ENCODE results near the gene PKNOX2.

The PKNOX2 gene

DNA sequence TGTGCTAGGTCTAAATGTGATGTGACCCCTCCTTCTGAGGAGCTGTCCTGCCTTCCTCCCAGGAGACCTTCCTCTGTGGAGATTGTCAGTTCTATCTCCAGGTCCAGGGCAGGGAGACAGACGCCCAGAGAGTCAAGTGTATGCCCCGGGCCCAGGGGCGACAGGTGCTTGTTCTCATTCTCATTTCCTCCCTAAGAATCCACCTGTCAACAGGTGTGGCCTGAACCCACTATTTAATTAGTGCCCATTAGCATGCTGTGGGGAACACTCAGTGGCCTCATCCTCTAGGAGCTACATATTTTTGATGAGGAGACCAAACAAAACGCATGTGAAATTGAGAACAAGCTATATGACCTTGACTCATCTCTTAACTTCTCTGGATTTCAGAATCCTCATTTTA is 9.5 kb downstream of the PKNOX2 start:
- DNase-seq, result no peak

DNA sequence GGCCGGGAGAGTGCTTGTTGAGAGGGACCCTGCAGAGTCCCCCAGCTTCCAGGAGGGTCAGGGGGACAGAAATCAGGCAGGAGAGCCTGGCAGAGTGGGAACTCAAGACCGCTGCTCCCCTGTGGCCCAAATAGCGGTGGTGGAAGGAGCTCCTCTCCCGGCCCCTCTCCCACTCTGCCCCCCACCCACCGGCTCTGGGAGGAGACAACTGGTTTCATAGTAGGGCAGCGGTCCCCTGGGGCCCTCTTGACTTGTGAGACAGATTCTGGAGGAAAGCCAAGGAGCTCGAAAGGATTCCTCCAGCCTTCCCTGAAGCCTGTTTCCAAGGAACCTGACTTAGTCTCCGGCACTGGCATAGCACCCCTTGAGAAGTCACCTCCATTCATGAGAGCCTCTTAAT is 10.1 kb downstream of the PKNOX2 start:
- DNase-seq, result no peak

DNA sequence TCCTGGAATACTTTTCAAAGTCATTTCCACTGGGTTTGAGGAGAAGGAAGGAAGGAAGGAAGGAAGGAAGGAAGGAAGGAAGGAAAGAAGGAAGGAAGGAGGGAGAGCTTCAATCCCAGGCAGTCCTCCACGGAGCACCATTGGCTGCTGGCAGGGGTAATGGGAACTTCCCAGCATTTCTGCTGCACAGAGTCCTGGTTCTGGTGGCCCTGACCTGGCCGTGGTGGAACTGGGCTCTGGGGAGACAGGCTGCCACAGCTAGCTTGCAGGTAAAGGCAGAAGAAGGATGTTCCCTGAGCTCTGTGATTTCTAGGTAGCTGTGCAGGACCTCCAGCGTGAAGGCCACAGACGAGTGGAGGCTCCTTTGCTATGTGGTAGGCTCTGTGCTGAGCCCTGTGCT is 10.6 kb downstream of the PKNOX2 start:
- no peak for DNase-seq

DNA sequence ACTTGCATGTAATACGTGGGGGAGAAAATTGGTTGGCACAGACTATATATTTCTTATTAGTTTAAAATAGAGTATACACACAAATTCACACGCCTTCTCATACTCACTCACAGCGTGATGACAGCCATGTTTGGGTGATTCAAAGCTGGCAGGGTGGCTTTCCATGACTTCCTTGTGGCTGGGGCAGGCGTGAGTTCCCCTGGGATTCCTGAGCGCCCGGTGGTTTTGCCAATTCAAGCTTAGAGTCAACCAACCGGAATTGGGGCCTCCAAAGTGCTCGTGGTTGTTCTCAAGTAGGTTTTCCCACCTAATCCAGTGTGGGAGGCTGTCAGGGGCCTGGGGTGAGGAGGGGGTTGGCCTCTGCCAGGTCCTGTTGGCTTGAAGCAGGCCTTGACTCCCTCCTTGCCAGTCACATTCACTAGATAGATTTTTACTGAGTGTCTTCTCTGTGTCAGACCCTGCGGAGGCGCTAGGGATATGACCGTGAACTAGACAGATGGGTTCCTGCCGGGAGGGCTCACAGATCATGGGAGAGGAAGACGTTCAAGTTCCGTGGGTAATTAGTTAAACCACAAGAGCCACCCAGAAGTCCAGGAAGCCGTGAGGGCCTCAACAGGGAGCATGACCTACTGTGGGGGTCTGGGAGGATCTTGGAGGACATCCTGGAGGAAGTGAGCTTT is 11.5 kb downstream of the PKNOX2 start:
- no peak for DNase-seq

DNA sequence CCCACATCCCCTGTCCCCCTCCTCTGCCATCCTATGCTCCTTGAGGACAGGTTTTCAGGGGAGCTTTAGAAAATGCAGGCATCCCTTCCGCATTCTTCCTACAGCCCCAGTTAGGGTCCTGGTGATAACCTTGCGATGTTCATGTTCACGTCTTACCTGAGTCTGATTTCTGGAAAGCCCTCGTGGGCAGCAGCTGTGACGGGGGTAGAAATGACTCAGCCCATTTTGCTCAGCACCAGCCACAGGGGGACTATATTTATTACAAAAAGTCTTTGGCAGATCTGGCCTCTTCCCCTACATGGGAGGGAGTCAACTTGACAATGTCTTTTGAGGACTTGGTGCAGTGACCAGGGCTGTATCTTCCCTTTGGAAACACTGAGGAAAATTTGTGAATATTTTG is 12.3 kb downstream of the PKNOX2 start:
- no peak for DNase-seq

DNA sequence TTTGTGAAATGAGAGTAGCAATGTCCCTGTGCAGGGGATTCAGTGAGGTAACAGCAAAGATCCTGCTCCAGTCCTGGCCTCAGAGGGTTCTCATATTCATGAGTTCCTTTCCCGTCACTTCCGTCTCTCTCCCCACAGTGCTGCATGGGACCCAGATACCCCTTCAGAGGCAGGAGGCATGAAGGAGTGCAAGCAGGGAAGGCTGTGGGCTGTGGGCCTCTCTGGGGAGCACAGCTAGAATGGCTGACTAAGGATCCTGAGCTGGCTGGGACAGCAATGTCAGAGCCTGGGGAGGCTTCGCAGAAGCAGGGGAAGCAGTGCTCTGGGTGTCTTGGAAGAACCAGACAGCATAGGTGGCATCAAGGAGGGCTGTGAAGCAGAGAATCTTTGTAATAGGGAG is 13.0 kb downstream of the PKNOX2 start:
- no peak for DNase-seq

DNA sequence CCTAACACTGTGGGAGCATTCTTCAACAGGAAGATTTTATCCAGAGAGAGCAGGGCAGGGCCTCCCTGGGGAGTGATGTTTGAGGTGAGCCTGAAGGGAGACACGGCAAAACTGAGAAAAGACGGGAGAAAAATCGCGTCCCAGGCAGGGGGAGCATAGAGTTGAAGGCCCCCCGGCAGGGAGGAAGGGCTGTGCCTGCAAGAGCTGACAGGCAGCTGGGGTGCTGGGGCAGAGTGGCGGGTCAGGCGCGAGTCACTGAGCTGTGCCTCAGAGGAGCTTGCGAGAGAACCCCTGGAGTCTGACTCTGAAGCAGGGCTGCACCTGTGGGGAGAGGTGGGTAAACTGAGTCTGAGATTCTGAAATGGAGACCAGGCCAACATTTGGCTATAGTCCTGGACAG is 14.8 kb downstream of the PKNOX2 start:
- DNase-seq, result no peak

DNA sequence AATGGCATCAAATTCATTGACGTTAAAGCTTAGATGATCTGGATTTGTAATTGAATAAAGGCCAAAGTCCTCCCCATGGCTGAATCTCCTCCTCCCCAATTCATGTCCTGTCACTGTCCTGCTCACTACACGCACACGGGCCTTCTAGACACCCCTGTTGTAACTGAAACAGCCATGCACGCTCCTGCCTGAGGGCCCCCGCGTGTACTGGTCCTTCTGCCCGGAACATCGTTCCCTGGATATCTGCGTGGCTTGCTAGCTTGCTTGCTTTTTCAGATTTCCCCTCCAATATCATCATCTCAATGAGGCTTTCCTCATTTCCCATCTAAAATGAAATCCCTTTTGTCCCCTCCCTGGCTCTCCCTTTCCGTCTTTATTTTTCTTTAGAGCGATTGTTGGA is 15.3 kb downstream of the PKNOX2 start:
- no peak for DNase-seq

DNA sequence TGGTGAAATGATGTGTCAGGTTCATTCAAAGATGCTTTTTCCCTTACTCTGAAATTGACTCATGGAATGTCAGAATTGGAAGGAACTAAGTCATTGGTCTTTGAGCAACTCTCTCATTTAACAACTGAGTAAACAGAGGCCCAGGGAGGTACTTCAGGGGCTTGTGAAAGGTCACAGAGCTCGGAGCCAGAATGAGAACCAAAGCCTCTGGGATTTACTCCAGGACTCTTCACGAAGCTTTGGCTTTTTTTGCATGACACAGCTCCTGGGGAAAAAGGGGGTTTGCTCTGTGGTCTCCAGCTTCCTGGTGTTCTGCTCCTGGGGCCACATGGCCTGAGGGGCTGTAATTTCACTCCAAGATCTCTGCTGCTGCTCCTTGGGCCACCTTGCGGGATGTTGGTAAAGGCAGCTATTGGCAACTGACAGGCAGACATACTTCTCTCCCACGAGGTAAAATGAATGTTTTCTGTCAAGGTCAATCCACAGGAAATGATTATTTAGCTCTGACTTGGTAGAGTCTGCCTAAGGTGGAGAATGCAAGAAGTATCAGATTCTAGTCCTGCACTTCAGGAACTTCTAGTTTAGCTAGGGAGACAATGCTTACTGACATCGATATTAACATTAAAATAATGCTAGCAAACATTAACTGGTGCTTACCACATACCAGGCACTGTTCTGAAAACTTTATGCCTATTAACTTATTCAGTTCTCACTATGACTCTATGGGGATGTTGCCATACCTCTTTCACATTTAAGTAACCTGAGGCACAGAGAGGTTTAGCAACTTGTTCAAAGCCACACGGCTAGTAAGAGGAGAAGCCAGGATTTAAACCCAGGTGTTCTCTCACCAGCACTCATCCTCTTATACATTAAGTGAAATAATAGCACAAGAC is 16.1 kb downstream of the PKNOX2 start:
- DNase-seq, result no peak

DNA sequence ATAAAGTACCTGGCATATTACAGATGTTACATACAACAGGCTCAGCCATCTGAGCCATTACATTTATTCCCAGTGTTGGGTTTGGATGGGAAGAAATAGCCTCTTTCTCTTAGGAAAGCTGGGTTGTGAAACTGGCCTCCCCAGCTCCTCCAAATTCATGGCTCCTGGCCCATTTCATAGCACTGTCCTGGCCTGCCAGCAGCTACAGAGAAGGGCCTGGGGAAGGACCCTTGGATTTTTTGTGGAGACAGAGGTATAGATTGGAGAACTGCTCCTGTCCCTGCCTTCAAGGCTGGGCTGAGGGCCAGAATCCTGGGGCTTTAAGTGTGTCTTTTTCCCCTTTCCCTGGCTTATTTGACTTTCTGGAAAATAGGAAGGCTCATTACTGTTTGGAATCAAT is 18.0 kb downstream of the PKNOX2 start:
- DNase-seq, result no peak

DNA sequence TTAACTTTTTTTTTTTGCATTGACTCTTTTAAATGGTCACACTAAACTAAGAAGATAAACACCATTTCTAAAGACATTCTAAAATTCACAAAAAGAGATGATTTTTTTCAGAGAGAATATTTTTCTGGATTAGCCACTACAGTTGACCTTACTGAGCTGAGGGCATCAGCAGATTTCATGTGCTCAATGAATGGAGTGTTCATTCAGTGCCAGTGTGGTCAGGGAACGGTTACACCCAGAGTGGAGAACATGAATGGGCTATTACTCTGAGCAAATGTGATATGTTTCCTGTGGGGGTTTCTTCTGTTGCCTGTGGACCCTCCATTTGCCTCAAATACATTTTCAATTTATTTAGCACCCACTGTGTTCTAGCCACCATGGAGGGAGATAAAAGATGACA is 19.1 kb downstream of the PKNOX2 start:
- DNase-seq, result no peak

DNA sequence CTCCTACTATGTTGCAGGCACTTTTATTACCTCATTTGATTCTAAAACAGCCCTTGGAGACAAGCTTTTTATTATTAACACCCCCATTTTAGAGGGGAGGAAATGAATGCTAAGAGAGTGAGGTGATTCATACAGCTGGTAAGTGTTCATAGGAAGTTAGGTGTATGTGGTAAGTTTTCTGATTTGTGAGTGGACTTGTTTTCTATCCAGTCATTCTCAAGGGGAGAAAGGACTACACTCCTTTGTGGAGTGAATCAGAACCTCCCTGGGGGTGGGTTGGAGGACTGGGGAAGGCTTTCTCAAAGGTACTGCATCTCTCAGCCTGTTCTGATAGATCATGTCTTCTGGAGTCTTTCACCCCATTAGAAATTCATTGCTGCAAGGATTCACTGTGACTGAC is 23.5 kb downstream of the PKNOX2 start:
- DNase-seq, result no peak

DNA sequence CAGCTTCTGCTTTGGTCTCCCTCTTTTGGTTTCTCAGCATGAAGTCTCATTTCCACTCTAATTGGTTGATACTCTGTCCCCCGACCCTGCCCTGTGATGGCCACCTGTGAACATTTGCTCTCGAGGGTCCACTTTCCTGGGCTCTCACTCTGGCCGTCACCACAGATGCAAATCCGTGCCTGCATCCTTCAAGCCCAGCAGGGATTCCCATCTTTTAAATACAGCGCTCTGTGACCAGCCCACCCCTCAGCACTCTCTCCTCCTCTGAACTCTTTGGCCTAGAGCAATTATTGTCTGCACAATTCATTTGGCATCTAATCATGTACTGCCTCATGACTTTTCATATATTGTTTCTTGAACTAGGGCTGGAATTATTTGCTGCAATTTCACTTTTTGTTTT is 26.0 kb downstream of the PKNOX2 start:
- no peak for DNase-seq

DNA sequence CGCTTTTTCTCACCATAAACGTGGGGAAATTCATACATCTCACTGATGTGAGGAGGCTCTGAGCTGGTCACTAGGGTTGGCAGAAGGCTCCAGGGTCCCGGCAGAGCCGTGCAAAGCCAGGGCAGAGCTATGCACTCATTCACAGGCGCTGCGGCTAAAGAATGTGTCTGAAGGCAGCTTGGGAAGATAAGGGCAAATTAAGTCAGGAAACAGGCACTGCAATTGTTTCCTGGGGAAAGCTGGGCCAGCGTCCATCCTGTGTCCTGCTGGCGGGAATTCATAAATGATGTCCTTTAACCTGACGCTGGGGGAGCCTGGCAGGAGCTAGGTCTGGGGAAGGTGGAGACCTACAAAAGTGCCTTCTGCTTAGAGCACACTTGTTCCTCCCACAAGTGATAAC is 27.6 kb downstream of the PKNOX2 start:
- DNase-seq, result no peak

DNA sequence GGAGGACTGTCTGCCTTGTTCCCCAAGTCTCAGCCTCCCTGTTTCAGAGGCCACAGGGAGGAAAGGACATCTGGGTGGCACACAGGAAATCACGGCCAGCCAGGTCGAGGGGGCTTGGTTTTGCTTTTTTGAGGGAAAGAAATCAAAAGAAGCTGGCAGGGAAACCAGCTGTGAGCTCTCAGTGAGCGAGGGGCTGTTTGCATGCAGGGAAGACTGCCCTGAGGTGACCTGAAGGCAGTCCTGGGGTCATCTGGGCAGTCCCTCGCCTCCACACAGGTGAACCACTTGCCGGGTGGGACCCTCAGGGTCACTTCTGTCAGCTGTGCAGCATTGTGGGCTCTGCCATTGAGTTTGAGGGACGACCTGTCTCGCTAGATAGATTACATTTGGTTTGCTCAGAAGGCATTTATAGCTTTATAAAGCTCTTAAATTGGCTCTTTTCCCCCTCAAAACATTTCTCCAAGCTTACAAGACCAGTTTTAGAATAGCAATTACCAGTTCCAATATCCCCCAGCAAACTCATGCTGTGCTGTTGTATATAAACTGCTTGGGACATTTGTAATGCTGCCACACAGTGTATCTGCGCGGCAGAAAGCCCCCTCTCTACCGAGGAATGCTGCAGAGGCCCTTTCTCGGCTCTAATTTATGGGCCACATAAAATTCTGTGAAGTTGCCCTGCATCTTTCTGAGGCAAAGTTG is 28.3 kb downstream of the PKNOX2 start:
- no peak for DNase-seq

DNA sequence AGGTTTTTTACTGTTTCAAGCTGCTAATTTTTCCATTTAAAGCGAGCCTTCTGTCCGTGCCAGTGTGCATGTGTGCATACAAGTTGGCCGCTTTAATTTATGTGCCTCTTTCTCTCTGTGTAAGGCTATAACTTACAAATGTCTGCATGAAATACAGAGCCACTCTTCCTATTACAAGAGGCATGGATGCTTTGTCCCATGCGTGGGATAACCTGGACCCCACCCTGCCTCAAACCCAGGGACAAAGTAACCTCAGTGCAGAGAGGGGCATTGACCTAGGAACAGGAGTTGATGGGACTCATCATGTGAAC is 28.8 kb downstream of the PKNOX2 start:
- DNase-seq, result no peak

DNA sequence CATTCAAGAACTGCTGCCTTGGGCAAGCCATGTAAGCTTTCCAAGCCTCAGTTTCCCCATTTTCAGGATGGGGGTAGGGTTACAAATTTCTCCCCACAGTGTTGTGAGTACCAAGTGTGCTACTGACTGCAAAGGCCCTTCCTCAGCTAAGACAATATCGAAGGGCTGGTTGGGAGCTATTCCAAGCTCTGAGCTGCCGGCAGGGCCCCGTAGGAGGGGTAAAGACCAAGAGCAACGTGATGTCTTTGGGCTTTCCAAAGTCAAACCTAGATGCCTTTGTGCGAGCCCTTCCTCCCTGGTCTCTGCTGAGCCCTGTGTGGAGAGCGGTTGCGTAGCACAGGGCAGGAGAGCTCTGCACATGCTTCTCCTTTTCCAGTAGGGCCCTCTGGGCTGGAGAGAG is 29.3 kb downstream of the PKNOX2 start:
- DNase-seq, result no peak

DNA sequence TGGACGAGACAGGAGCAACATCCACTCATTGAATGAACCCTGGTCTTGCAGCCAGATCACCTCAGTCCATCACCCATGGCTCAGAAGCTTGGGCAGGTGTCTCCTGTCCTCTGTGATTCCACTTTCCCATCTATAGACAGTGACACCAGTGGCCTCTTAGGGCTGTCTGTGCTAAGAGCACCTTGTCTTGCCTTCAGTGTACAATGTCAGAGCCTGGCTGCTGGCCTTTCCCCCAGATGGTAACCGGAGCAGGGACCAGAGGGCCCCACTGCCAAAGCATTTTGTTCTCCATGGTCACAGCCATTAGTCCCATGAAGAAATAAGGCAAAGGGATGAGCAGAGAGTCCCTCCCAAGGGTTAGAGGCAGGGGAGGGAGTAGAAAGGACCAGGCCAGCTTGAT is 35.4 kb downstream of the PKNOX2 start:
- no peak for DNase-seq

DNA sequence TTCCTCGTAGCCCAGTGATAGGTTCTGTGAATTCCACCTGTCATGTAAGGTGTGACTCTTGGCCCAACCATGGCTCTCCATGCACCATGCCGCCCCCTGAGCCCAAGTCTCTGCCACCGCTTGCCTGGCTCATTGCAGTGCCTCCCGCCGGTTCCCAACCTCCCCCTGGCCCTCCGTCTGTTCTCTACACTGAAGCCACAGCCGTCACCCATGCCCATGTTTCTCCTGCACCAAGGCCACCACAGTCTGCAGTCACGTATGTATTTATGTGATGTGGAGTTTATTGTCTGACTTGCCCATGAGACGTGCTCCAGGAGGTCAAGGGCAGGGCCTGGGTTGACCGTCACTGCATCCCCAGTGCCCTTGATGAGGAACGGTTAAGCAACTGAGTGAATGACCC is 35.9 kb downstream of the PKNOX2 start:
- DNase-seq, result no peak

DNA sequence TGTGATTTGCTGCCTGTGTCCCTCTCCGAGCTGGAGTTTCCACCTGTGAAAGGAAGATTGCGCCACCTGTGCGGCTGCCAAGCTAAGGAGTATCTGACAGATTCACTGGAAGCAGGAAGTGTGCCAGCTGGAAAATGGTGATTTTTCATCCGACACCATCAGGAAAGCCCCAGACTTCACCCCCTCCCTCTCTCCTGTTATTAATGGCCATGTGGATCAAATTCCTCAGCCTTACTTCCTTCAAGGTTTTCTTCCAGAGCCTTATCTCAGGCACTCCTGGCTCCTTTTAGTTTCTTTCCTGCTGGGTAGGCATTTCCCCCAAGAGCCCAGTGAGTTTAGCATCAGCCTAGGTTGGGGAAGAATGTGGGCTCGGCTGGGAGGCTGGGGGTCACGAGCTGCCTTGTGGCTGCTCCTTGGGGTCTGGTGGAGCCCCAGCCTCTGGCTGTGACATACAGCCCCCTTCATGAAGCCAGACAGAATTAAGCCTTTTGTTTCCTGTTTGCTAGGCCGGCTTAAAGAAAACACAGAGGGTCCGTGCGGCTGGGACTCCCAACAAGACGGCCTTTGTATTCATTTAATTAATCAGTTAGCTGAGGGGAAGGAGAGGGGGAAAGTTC is 37.1 kb downstream of the PKNOX2 start:
- DNase-seq, result no peak

DNA sequence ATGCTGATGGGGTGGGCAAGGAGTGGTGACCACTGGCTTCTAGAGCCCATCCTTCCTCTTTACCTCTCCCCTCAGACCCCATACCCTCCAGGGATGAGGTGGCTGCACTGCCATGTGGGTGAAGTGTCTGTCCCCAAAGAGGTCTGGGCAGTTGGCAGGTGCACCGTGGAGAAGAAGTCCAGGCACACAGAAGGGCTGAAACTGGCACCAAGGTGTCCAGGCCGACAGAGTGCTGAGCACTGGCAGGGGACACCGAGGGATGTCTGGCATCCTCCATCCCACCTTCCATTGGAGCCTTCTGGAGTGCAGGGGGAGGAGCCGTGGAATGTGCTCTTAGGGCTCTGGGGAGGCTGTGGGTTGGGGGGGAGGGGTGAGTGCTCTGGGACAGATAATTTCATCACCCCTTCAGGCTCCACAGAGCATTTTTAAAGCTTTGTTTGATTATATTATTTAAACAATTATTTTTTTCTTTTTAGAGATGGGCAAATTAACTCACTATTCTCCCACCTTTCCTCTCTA is 37.9 kb downstream of the PKNOX2 start:
- no peak for DNase-seq

DNA sequence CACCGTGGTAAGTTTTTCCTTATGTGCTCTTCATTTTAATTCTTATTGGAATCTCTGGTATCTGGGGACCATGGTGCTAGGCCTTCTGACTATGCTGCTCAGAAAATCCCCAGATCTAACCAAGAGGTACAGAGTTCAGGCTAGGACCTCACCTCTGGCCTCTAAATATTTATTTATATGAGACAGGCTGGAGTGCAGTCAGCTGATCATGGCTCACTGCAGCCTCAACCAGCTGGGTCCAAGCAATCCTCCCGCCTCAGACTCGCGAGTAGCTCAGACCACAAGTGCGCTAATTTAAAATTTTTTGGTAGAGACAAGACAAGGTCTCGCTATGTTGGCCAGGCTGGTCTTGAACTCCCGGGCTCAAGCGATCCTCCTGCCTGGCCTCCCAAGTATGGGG is 38.4 kb downstream of the PKNOX2 start:
- no peak for DNase-seq

DNA sequence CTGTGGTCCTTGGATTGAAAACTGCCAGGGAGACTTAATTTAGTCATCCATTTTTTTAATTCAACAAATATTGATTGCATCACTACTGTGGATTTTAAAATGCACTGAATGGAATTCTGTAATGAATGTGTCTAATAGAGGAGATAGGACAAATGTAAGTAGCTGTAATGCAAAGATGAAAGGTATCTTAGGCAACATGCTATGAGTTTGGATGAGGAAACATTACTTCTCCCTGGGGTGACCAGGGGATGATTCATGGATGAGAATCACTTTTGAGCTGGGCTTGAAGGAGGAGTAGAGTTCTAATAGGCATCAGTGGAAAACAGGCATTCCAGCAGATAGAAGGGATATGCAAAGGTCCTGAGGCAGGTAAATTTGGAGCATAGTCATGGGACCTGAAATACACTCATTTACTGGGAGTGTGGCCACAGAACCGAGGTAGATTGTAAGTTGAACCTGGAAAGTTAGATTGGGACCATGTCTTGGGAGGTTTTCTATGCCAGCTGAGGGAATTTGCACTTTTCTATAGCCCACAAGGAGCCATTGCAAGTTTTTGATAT is 43.4 kb downstream of the PKNOX2 start:
- no peak for DNase-seq

All from SHP77 treated with DMSO at 0.1 percent for 48 hours (cell line).